NCI-H2081 (cell line): ENCODE measurements around the gene OPTC.
"Not testable (repeated sequence)": the region's sequence is repeated elsewhere in the genome, so short reads cannot be mapped to it uniquely, and the experiment has no call there.

Experiments
- DNase-seq, 2 experiments: peaks; one replicate each; lab custom pipeline; 2025; lab: John Stamatoyannopoulos, UW

The OPTC gene

DNA sequence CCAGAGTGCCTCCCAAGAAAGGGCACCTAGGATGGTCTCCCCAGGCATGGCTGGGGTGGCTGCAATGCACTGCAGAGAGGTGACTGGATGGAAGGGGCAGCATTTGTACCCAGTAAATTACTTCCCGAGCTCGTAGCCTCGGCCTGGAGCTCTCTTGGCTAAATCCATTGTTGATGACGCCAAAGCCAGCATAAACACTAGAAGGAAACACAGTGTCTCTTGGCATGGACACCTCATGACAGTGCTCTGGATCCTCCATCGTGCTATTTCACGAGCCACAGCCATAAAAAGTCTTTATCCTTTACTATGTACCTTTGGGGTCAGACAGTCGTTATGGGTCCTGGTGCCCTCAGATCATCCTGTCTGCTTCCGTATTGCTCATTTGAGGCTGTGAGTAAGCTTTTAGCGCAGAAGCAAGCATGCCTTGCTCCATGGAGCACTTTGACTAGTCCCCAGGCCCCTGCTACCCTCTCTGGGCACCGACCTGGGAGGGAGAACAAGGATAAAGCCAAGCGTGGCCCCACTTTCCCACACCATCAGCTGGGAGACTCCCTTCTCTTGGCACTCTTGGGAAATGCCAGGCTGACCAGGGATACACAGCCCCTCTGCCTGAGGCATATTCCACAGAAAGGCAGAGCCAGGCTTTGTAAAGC, 28.7 kb upstream of the OPTC start:
- DNase-seq, result no peak

DNA sequence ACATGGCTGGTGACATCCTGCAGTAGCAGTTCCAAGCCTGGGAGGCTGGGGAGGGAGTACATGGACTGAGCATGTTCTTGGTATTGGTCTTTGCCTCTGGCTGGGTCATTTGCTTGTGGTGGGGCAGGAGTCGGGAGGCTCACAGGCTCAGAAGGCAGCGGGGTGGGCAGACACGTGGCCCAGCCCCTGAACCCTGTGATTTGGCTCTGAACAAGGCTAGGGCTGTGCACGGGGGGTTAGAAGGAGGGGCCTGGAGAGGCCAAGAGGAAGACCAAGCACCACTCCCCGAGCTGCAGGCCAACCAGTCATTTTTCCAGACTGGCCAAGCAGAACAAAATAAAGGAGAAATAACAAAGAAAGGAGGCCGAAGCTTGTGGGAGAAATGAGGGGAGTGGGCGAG, 28.0 kb upstream of the OPTC start:
- no peak for DNase-seq

DNA sequence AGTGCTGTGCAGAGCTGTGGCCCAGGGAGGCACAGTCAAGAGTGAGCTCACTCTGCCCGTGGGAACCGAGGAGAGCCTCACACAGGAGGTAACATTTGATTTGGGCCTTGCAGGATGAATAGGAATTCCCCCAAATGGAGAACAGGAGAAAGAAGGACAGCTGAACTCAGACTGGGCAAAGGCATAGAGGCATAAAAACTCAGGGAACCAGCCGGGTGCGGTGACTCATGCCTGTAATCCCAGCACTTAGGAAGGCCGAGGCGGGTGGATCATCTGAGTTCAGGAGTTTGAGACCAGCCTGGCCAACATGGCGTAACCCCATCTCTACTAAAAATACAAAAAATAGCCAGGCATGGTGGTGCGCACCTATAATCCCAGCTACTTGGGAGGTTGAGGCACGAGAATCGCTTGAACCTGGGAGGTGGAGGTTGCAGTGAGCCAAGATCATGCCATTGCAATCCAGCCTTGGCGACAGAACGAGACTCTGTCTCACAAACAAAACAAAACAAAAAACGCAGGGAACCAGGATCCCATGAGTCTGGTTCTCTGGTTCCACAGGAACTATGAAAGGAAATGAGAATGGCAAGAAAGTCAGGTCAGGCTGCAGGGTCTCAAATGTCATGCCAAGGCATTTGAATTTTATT, 26.9 kb upstream of the OPTC start:
- not testable (repeated sequence) for DNase-seq

DNA sequence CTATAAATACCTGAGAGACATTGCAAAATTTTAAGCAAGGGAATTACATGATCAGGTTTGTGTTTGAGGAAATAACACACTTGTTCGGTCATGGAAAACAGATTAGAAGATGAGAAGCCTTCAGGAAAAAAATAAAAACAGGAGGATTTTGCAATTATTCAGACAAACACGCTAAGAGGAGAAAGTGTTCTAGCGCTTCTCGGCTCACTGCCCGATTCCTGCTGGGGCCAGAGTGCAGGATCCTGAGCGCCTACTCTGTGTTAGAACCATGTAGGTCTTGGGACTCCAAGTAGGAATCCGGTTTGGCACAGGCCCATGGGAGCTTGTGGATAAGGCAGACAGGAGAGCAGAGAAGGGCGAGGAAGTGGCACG, 26.4 kb upstream of the OPTC start:
- DNase-seq, result no peak

DNA sequence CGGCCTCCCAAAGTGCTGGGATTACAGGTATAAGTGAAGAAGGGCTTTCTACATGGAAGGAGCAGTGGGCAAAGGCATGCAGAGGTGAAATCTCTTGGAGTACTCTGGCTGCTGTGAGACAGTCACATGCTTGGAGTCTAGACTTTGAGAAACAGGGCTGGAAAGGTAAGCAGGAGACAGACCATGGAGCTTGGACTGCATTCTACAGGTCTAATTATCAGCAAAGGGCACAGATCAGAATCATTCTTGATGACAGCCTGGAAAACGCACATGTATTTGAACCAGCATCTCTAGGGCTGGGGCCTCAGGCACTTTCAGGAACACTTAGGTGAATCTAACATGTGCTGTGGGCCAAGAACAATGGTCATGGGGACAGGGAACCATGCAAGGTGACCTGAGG, 25.6 kb upstream of the OPTC start:
- DNase-seq, result no peak

DNA sequence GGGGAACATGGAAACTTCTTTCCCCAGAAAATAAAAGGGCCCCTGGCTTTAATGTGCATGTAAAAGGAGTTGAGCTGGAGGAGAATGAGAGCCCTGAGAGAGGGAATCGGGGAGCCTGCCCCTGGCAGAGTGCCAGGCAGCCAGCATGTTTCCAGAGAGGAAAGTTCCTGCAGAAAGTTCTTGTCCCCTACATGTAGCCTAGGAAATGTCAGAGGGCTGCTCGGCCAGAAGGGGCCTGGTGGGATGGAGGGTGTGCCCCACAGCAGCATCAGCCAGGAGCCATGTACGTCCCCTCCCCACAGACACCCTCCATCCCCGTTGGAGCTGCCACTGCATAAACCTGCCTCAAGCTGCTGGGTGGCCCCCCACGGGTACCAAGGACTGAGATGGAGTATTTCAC, 23.7 kb upstream of the OPTC start:
- no peak for DNase-seq

DNA sequence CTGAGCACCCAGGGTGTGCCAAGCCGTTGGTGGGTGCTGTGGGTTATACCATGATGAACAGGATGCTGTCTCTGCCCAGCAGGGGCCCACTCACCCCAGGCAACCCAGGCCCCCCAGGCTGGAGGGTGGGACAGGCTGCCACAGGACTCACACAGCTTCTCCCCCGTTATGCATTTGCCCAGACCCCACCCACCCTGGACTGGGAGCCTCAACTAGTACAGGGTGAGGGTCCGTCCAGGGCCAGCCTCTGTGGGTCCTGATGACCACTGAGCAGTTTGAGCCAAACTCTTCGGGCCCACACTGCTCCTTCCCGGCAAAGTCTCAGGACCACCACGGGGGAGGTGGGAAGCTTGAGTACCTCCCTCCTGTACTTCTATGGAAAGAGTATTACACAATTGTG, 22.1 kb upstream of the OPTC start:
- DNase-seq, result no peak

DNA sequence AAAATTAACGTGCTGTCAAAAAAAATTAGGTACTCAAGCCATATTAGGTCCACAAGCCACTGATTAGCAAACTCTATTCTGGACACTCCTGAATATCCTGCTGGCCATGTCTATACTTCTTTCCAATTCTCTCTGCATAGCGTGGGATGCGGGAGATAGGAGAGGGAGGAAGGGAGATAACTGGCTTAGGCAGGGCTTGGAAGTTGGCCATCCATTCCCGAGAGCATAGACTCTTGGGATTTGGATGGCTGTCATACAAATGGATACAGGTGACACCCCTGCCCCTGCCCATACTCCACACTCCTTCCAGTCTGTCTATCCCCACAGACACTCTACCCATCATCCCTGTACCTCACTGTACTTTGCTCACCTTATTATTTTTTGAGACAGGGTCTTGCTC, 20.7 kb upstream of the OPTC start:
- DNase-seq, result no peak

DNA sequence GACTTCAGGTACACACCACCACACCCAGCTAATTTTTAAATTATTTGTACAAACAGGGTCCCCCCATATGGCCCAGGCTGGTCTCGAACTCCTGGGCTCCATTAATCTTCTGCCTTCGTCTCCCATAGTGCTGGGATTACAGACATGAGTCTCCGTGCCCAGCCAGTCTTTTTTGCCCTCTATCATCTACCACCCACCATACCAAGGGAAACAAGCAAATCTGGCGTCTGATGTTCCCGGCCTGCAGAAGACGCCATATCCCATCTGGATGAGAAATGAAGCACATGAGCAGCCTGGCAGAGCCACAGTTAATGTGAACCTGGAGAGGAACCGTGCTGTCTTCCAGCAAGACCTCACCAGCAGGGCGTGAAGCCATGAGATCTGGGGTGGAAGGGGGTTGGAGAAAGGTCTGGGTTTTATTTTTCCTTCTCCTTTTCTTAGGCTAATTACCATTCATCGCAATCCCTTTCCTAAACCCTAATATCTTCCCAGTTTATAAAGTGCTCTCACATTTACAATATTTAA, 20.1 kb upstream of the OPTC start:
- DNase-seq, result no peak

DNA sequence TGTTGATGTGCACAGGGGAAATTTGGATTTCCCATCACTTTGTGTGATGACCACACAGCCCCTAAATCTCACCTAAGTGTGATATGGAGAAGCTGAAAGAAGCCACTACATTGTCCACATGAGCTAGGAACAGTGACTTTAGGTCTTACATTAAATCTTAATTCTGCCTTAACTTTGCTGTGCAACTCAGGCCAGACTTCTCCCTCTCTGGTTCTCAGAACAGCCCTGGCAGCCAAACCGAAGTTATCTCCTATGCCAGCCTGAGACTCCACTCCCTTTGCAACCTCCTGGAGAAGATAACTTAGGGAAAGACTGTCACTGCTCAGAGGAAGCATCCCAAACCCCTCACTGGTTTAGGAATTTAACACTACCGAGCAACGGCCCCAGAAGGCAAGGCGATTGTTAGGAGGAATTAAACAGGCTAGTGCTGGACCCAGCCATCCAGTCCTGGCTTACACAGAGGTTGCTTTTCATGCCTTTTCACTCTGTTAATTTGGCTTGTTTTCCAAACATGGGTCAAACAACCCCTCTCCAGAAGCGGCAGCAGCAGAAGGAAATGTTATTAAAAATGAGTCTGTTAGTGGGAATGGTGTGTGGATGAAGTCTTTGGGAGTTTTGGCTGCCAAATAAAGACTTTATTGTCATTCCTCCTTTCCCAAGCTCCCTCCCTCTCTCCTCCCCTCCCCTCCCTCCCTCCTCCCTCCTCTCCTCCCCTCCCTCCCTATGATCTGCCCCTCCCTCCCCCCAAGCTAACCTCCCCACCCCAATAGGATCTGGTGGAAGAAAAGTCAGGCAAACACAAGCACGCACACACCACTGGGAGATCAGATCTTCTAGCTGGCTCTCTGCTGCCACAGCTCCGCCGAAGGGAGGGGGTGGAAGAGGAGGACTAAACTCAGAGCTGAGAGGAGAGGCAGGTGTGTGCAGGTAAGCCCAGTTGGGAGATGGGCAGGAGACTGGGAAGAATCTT, 18.7 kb upstream of the OPTC start, which contains the start of gene PRELP:
TSS of gene PRELP (plus strand) at position 795 of the 970 bp plus-strand sequence. CDS start 7,379 bp downstream, outside the sequence.
- peak in 1 of 2 experiments; percentile 15 for DNase-seq

DNA sequence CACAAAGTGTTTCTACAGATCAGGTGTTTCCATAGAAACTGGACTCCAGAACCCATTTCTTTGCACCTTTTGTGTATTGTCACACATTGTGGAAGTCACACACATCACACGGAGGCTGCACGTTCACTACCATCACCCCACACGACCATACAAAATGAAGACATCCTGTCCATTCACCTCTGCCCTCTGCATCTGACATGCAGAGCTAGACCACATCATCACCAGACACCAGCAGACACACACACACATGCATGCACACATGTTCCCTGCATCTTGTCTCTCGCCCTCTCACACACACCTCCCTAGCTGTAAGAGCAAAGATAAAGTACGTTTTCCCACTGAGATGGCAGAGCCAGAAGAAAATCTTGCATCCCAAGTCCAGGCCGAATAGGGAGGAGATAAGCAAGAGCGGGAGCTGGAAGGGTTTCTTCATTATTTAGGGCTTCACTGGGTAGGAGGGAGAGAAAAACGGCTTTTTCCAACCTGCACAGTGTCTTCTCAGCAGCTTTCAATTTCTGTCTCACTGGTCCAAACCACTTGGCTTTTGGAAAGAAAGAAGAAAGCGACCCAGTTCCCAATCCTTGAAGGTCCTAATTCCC, 17.6 kb upstream of the OPTC start:
- no peak for DNase-seq

DNA sequence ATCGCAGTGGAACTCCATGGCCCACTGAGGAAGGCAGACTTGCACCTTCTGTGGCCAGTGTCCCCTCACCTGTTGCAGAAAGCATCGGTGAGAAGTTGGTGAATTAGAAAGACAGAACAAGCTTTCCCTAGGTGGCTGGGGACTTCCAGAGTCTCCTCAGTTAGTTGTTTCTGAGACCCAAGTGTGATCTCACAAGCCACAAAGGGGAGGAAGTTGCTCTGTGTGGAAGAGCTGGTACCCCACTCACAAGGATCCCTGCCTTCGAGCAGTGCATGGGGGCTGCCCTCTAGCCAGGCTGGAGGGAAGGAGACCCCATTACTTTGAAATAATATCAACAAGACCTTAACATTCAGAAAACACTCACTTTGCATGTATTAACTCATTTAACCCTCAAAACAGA, 16.2 kb upstream of the OPTC start:
- DNase-seq, result no peak

DNA sequence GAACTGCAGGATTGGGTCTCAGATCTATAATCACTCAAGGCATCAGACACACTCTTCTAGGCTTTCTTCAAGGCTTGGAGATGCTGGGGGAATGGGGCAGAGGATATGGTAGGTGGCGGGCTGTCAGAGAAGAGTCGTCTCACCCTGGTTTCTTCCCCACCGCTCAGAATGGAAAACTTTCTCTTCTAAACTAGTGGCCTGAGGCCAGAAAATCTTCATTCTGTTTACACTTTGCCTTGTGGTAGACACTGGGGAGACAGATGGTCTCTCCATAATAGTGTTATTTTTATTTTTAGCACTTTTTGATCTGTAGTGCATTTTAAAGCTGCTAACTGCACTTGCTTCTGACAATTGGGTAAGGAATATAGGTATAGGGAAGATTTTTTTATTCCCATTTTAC, 15.7 kb upstream of the OPTC start:
- no peak for DNase-seq

DNA sequence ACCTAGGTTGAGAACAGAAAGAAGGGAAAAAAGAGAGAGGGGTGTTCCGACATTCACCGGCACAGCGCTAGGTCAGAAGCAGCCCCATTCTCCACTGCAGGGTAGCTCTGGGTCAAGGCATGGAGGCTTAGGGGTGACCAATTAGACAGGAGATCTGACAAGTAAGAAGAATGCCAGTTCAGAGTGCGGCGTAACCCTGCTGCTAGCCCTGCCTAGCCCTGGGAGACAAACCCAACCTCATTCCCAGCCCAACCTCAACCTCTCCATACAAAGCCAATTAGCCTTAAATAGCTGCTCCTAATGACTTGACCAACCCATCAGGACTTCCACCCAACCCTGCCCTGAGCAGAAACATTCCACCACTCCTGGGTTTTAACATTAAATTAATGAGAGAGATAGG, 15.0 kb upstream of the OPTC start:
- DNase-seq, result no peak

DNA sequence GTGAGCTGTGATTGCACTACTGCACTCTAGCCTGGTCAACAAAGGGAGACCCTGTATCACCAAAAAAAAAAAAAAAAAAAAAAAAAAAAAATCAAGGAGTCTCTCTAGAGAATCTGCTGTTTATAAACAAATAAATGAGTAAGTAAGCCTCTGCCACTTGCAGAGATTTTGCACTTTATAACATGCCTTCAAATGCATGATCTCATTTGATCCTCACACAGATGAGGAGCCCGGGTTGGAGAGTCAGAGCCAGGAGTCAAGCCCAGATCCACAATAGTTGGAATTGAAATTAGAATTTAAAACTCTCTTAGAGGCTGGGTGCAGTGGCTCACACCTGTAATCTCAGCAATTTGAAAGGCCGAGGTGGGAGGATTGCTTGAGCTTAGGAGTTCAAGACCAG, 14.3 kb upstream of the OPTC start:
- DNase-seq, result no peak

DNA sequence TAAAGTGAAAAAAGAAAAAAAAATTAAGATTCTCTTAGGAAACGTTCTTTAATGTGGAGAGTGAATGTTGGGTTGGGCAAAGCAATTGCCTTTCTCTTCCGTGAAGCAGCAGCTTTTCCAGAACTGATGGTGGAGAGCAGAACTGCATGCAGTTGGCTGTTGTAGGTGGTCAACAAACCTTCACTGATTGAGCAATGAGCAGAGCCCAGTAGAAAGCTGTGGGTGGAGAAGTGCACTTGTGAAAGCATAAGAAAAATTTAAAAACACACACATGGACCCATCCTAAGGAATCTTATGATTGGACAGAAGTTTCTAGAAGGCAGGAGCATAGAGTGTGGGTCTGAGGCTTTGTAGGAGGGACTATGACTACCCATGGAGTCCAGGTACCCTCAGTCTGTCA, 13.9 kb upstream of the OPTC start:
- DNase-seq, result no peak

DNA sequence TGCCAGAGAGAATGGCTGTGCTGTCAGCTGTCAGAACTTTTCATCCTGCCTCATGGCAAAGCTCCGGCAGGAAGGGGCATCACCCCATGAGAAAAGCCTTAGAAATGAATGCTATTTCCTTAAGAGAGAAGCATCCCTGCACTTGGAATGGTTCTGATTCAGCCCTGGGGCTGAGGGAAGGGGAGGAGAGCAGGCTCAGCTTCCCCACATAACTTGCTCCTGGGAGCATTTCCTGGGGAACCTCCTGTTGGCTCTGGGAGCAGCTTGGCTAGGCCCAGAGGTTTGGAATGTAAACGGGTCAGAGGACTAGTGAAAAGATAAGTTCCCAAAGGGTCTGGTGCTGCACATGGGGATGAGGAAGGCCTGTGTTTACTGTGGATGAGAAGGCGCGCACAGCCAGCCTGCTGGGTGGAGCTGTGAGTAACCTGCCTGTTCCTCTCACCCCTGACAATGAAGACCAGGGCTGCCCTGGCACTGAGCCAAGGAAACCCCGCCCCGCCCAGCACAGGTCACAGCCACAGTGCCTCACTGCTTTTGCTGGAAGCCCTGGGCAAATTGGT, 13.3 kb upstream of the OPTC start:
- peak; percentile 57 to 81 for DNase-seq

DNA sequence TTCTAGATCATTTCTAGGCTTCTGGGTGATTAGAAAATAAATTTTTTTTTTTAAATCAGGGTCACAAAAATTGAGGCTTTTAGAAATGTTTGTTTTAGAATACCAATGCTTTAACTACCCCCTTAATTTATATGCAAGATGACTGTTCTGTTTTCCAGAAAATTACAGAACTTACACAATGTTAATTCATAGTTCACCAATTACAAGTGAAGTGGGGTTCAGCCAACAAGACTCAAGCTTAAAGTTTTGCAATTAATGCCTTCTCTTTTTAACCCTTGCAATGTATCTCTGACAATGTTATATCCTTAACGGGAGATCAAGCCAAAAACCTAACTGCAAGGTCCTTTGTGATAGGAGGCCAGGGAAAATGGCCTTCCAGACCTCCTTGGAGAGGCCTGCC, 12.8 kb upstream of the OPTC start:
- DNase-seq, result no peak

DNA sequence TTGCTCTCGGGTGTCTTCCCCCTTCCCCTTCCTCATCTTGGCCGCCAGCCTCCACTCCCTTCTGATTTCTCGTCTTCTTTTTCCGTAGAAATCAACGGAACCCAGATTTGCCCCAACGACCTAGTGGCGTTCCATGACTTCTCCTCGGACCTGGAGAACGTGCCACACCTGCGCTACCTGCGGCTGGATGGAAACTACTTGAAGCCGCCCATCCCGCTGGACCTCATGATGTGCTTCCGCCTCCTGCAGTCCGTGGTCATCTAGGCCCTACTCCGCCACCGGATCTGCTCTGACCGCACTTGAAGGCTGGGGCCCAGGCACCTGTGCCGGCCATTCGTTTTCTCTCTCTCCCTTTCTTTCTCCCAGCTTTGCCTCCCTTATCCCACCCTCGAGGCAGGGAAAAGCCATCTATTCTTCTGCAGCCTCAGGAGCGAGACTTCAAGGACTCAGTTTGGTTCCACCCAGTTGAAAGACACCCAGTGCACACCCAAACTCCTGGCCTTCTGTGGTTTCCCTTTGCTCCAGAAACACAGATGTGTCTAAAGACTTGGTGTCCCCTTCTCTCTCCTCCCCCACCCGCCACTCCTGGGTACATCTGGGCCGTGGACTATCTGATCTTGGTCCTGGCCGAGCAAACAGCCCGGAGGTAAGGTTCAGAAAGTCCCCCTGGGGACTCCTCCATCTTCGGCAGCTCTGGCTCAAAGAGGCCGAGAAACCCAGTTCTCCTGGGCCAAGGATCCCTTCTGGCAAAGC, 7.2 kb upstream of the OPTC start:
- no peak for DNase-seq

DNA sequence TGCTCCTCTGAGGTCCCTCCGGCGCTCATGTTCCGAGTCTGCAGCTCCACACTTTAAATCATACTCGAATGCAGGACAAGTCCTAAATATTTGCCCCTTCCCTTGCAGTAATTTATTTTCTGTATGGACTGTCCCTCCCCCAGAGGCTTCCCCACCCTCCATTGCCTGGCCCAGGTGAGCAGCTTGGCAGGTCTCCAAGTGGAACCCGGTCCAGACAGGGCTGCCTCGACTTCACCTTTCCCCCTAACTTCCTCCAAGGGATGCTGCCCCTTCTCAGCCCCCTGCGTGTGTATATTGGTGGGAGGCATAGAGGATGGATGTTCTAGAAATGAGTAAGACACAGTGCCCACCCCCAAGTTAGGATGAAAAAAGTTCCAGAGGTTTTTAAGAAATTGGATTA, 5.4 kb upstream of the OPTC start:
- no peak for DNase-seq

DNA sequence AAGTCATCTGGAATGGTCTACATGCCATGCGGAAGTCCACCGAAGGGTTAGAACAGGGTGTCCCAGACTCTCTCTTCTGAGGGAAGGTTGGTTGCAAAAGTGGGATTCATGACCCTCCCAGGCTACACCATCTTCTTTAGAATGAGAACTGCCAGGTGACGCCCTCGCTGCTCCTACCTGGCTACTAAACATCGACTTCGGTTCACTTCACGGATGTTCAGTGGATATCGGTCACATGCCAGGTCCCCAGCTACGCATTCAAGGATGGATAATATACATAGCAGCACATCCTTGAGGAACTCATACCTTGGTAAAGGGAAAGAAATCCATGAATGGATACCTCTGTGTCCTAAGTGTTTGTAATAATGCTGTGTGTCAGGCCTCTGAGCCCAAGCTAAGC, 3.3 kb upstream of the OPTC start:
- DNase-seq, result no peak
